Measurements from ENCODE around the gene SCN9A.

The SCN9A gene

DNA sequence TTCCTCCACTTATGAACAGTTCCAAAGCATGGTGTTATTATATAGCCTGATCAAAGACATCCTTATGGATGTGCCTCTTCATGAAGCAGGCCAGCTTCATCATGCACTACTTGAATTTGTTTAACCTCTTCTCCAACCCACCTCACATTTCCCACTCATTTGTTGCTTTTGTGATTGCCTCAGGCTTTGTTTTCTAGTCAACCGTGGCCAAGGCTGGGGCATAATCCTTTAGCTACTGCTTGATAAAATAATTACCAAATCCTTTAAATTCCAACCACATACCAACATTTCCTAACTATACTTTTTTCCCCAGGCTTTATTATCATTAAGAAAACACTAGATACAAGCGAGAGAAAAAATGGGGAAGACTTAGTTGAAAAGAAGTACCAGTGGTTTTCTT lies 208.3 kb downstream of the SCN9A start:
- Histone ChIP-seq H3K14ac (ENCODE audit: low read length in 2 of 2) (no peak overlapping the region), H3K79me1 (replicated peaks; ENCODE audit: low read length, poor library complexity, severe bottlenecking) (no peaks in the 10 kb centered on the region), H2AK5ac (ENCODE audit: low read length, severe bottlenecking) (no peak overlapping the region), H2BK120ac (ENCODE audit: low read depth, low read length) (no peak overlapping the region), H3K4ac (ENCODE audit: low read depth in 1 of 2, low read length in 2 of 2) (no peak overlapping the region), H3K9me3 (ENCODE audit: control insufficient read depth, low read length) (no peaks in the 10 kb centered on the region), H3K9ac (ENCODE audit: low read length) (no peak overlapping the region), H3K4me1 (ENCODE audit: control insufficient read depth, insufficient read depth, low read depth, low read length) (no peaks in the 10 kb centered on the region), H2BK12ac (ENCODE audit: low read length in 2 of 2) (no peak overlapping the region), H3K4me3 (ENCODE audit: insufficient read depth in 1 of 2, low read depth in 1 of 2, low read length in 2 of 2) (no peak overlapping the region), H2BK15ac (ENCODE audit: low read depth, poor library complexity, severe bottlenecking) (no peak overlapping the region), H3K36me3 (ENCODE audit: control insufficient read depth in 1 of 2, insufficient read depth in 2 of 2, low read depth in 1 of 2, low read length in 2 of 2) (no peaks in the 10 kb centered on the region), H3K4me2 (ENCODE audit: low read length, poor library complexity, severe bottlenecking) (no peak overlapping the region), H3K23ac (ENCODE audit: low read length in 2 of 2) (no peak overlapping the region), H3K27me3 (ENCODE audit: control insufficient read depth in 1 of 2, insufficient read depth in 1 of 2, low read length in 2 of 2) (no peaks in the 10 kb centered on the region), H2AFZ (ENCODE audit: low read depth, low read length) (no peak overlapping the region), H2BK5ac (ENCODE audit: low read depth, low read length, poor library complexity, severe bottlenecking) (no peak overlapping the region), H3K18ac (ENCODE audit: low read depth in 1 of 2, low read length in 2 of 2) (no peak overlapping the region), H3K27ac (ENCODE audit: low read length, poor library complexity, severe bottlenecking) (no peak overlapping the region), H4K91ac (ENCODE audit: low read length) (no peak overlapping the region), H4K8ac (ENCODE audit: low read length) (no peak overlapping the region)
- 65% methylated on average over 1 of the region's 2 CpGs for WGBS
- DNase-seq: no peak

DNA sequence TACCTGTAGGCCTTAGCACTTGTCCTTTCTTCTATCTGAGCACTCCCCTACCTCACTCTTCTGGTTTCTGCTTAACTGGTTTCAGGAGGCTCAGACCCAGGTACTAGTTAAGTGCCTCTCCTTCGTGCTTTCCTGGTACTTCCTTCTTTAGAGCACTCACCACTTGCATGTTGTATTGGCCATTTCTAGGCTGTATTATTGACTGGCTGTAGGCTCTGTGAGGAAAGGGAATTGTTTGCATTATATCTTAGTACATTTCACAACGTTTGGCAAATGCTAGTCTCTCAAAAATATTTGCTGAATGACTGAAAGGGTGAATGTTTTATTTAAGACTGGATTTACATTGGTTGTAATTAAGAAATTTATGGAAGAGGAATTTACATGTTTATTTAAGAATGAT lies 212.0 kb downstream of the SCN9A start:
- H3K4me3 ChIP-seq (ENCODE audit: insufficient read depth in 1 of 2, low read depth in 1 of 2, low read length in 2 of 2): no peak overlapping the region
- no peak overlapping the region for H2BK120ac ChIP-seq (ENCODE audit: low read depth, low read length)
- H3K9me3 ChIP-seq (ENCODE audit: control insufficient read depth, low read length): no peaks in the 10 kb centered on the region
- no peaks in the 10 kb centered on the region for H3K4me1 ChIP-seq (ENCODE audit: control insufficient read depth, insufficient read depth, low read depth, low read length)
- no peak overlapping the region for H4K91ac ChIP-seq (ENCODE audit: low read length)
- H2BK5ac ChIP-seq (ENCODE audit: low read depth, low read length, poor library complexity, severe bottlenecking): no peak overlapping the region
- no peaks in the 10 kb centered on the region for H3K36me3 ChIP-seq (ENCODE audit: control insufficient read depth in 1 of 2, insufficient read depth in 2 of 2, low read depth in 1 of 2, low read length in 2 of 2)
- H3K27me3 ChIP-seq (ENCODE audit: control insufficient read depth in 1 of 2, insufficient read depth in 1 of 2, low read length in 2 of 2): no peaks in the 10 kb centered on the region
- H4K8ac ChIP-seq (ENCODE audit: low read length): no peak overlapping the region
- H2BK12ac ChIP-seq (ENCODE audit: low read length in 2 of 2): no peak overlapping the region
- H3K9ac ChIP-seq (ENCODE audit: low read length): no peak overlapping the region
- 75% methylated on average over 1 of the region's 2 CpGs for WGBS
- no peak overlapping the region for H3K27ac ChIP-seq (ENCODE audit: low read length, poor library complexity, severe bottlenecking)
- DNase-seq: no peak
- no peaks in the 10 kb centered on the region for H3K79me1 ChIP-seq (replicated peaks; ENCODE audit: low read length, poor library complexity, severe bottlenecking)
- H3K4me2 ChIP-seq (ENCODE audit: low read length, poor library complexity, severe bottlenecking): no peak overlapping the region
- H3K14ac ChIP-seq (ENCODE audit: low read length in 2 of 2): no peak overlapping the region
- H2BK15ac ChIP-seq (ENCODE audit: low read depth, poor library complexity, severe bottlenecking): no peak overlapping the region
- no peak overlapping the region for H2AK5ac ChIP-seq (ENCODE audit: low read length, severe bottlenecking)
- no peak overlapping the region for H2AFZ ChIP-seq (ENCODE audit: low read depth, low read length)
- H3K23ac ChIP-seq (ENCODE audit: low read length in 2 of 2): no peak overlapping the region
- H3K18ac ChIP-seq (ENCODE audit: low read depth in 1 of 2, low read length in 2 of 2): no peak overlapping the region
- H3K4ac ChIP-seq (ENCODE audit: low read depth in 1 of 2, low read length in 2 of 2): no peak overlapping the region

DNA sequence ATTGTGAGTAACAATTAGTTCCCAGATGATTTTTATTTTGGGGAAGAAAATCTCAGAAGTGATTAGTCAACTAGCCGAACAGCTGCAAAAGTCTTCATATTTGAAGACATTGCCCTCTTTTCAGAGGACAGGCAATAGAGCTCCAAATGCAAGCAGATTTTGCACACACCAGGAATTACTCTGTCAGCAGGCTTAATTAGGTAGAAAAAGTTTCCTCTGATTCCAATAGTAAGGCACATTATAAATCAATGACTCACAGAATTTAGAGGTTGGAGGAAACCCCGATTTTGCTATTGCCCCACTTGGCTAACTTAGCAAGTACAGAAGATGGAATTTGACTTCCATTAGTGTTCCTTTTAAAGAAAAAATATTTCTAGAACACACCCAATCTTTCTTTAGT lies 217.2 kb downstream of the SCN9A start:
- H3K4me1 ChIP-seq (ENCODE audit: control insufficient read depth, insufficient read depth, low read depth, low read length): no peaks in the 10 kb centered on the region
- no peak overlapping the region for H3K14ac ChIP-seq (ENCODE audit: low read length in 2 of 2)
- no peak overlapping the region for H3K18ac ChIP-seq (ENCODE audit: low read depth in 1 of 2, low read length in 2 of 2)
- H3K36me3 ChIP-seq (ENCODE audit: control insufficient read depth in 1 of 2, insufficient read depth in 2 of 2, low read depth in 1 of 2, low read length in 2 of 2): no peaks in the 10 kb centered on the region
- no peaks in the 10 kb centered on the region for H3K27me3 ChIP-seq (ENCODE audit: control insufficient read depth in 1 of 2, insufficient read depth in 1 of 2, low read length in 2 of 2)
- H2AK5ac ChIP-seq (ENCODE audit: low read length, severe bottlenecking): no peak overlapping the region
- no peak overlapping the region for H4K91ac ChIP-seq (ENCODE audit: low read length)
- no peak overlapping the region for H2AFZ ChIP-seq (ENCODE audit: low read depth, low read length)
- H4K8ac ChIP-seq (ENCODE audit: low read length): no peak overlapping the region
- no peak overlapping the region for H3K4ac ChIP-seq (ENCODE audit: low read depth in 1 of 2, low read length in 2 of 2)
- WGBS: 89% methylated on average over 1 of the region's 2 CpGs
- no peaks in the 10 kb centered on the region for H3K9me3 ChIP-seq (ENCODE audit: control insufficient read depth, low read length)
- DNase-seq: no peak
- H3K4me2 ChIP-seq (ENCODE audit: low read length, poor library complexity, severe bottlenecking): no peak overlapping the region
- H2BK12ac ChIP-seq (ENCODE audit: low read length in 2 of 2): no peak overlapping the region
- no peak overlapping the region for H2BK5ac ChIP-seq (ENCODE audit: low read depth, low read length, poor library complexity, severe bottlenecking)
- no peak overlapping the region for H3K27ac ChIP-seq (ENCODE audit: low read length, poor library complexity, severe bottlenecking)
- H3K4me3 ChIP-seq (ENCODE audit: insufficient read depth in 1 of 2, low read depth in 1 of 2, low read length in 2 of 2): no peak overlapping the region
- H3K23ac ChIP-seq (ENCODE audit: low read length in 2 of 2): no peak overlapping the region
- H2BK120ac ChIP-seq (ENCODE audit: low read depth, low read length): no peak overlapping the region
- H2BK15ac ChIP-seq (ENCODE audit: low read depth, poor library complexity, severe bottlenecking): no peak overlapping the region
- no peak overlapping the region for H3K9ac ChIP-seq (ENCODE audit: low read length)
- H3K79me1 ChIP-seq (replicated peaks; ENCODE audit: low read length, poor library complexity, severe bottlenecking): no peaks in the 10 kb centered on the region

DNA sequence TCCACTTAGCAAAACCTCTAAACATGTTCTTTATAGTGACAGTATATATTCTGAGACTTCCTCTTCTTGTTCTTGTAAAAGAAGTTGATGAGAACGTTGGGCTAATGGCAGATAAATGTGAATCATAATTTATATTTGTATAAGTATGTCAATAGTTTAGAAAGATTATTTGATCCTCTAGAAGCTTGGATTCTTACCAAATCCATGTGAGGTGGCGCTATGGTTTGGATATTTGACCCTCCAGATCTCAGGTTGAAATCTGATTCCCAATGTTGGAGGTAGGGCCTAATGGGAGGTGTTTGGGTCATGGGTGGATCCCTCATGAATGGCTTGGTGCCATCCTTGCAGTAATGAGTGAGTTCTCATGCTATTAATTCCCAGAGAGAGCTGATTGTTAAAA lies 218.2 kb downstream of the SCN9A start:
- no peaks in the 10 kb centered on the region for H3K27me3 ChIP-seq (ENCODE audit: control insufficient read depth in 1 of 2, insufficient read depth in 1 of 2, low read length in 2 of 2)
- no peaks in the 10 kb centered on the region for H3K36me3 ChIP-seq (ENCODE audit: control insufficient read depth in 1 of 2, insufficient read depth in 2 of 2, low read depth in 1 of 2, low read length in 2 of 2)
- H3K14ac ChIP-seq (ENCODE audit: low read length in 2 of 2): no peak overlapping the region
- no peak overlapping the region for H2BK120ac ChIP-seq (ENCODE audit: low read depth, low read length)
- no peak overlapping the region for H4K91ac ChIP-seq (ENCODE audit: low read length)
- H2BK12ac ChIP-seq (ENCODE audit: low read length in 2 of 2): no peak overlapping the region
- no peaks in the 10 kb centered on the region for H3K4me1 ChIP-seq (ENCODE audit: control insufficient read depth, insufficient read depth, low read depth, low read length)
- no peak overlapping the region for H3K9ac ChIP-seq (ENCODE audit: low read length)
- no peaks in the 10 kb centered on the region for H3K79me1 ChIP-seq (replicated peaks; ENCODE audit: low read length, poor library complexity, severe bottlenecking)
- H2AFZ ChIP-seq (ENCODE audit: low read depth, low read length): no peak overlapping the region
- DNase-seq: no peak
- no peak overlapping the region for H3K4me2 ChIP-seq (ENCODE audit: low read length, poor library complexity, severe bottlenecking)
- H3K9me3 ChIP-seq (ENCODE audit: control insufficient read depth, low read length): no peaks in the 10 kb centered on the region
- no peak overlapping the region for H2BK5ac ChIP-seq (ENCODE audit: low read depth, low read length, poor library complexity, severe bottlenecking)
- H3K23ac ChIP-seq (ENCODE audit: low read length in 2 of 2): no peak overlapping the region
- H3K18ac ChIP-seq (ENCODE audit: low read depth in 1 of 2, low read length in 2 of 2): no peak overlapping the region
- WGBS: 65% methylated on average over 1 of the region's 2 CpGs
- H3K27ac ChIP-seq (ENCODE audit: low read length, poor library complexity, severe bottlenecking): no peak overlapping the region
- H2BK15ac ChIP-seq (ENCODE audit: low read depth, poor library complexity, severe bottlenecking): no peak overlapping the region
- H3K4ac ChIP-seq (ENCODE audit: low read depth in 1 of 2, low read length in 2 of 2): no peak overlapping the region
- no peak overlapping the region for H2AK5ac ChIP-seq (ENCODE audit: low read length, severe bottlenecking)
- H4K8ac ChIP-seq (ENCODE audit: low read length): no peak overlapping the region
- no peak overlapping the region for H3K4me3 ChIP-seq (ENCODE audit: insufficient read depth in 1 of 2, low read depth in 1 of 2, low read length in 2 of 2)

All from mesenchymal stem cell (in vitro differentiated cells and primary cell).